Esophagus muscularis mucosa (tissue), 3 donors: Measurements from ENCODE around the gene PPP1R12B.

ENCODE experiments used
- CTCF ChIP-seq, 3 experiments: fragments of 200-600 bp in 2 of 3; fragments of 450-650 bp in 1 of 3; sonication (generic) in 2 of 3; IDR thresholded peaks; one replicate each; pipeline ENCODE4 v1.5.1; 2017 to 2019; ENCODE audit warnings: antibody characterized with exemption in 3 of 3, mild to moderate bottlenecking in 2 of 3, moderate library complexity in 1 of 3
- POLR2A ChIP-seq: fragments of 450-650 bp; IDR thresholded peaks from one replicate; pipeline ENCODE4 v1.6.1; 2017; ENCODE audit warnings: antibody characterized with exemption, moderate library complexity, mild to moderate bottlenecking, low read depth
- POLR2AphosphoS5 ChIP-seq, 2 donors: sonication (generic); formaldehyde crosslinking; IDR thresholded peaks; one replicate each; pipeline ENCODE4 v1.6.1; 2017; ENCODE audit warnings: antibody characterized with exemption in 2 of 2

GRCh38 chr1:202590126-202590525 is 241.6 kb downstream of the PPP1R12B start:
- no peak for TF ChIP-seq CTCF (IDR thresholded peaks at IDR 0.05)
- no peak for TF ChIP-seq POLR2A
- TF ChIP-seq POLR2AphosphoS5 (IDR thresholded peaks at IDR 0.05), result no peak
